Glutamatergic neuron (in vitro differentiated cells): ENCODE measurements around the gene ICE2. TPM values are rescaled to one million over a fixed set of nuclear protein-coding genes. Genes with fewer than 3 reads are reported as not detected.

Experiments
- DNase-seq: peaks from one replicate; pipeline ENCODE4 v3.0.0; 2022
- H3K27ac Mint-ChIP-seq: one replicate; pipeline ENCODE4 v1.8.0; 2020; ENCODE audit warnings: mild to moderate bottlenecking, mixed read lengths, inconsistent platforms; ENCODE audit not compliant: unreplicated experiment
- H3K27me3 Mint-ChIP-seq: one replicate; pipeline ENCODE4 v1.8.0; 2020; ENCODE audit warnings: mild to moderate bottlenecking, moderate library complexity, mixed read lengths, inconsistent platforms; ENCODE audit not compliant: unreplicated experiment
- H3K36me3 Mint-ChIP-seq: one replicate; pipeline ENCODE4 v1.8.0; 2020; ENCODE audit warnings: mild to moderate bottlenecking, mixed read lengths, inconsistent platforms; ENCODE audit not compliant: unreplicated experiment
- H3K4me1 Mint-ChIP-seq: one replicate; pipeline ENCODE4 v1.8.0; 2020; ENCODE audit warnings: mild to moderate bottlenecking, low read depth, mixed read lengths, inconsistent platforms; ENCODE audit not compliant: unreplicated experiment
- H3K4me3 Mint-ChIP-seq: one replicate; pipeline ENCODE4 v1.8.0; 2020; ENCODE audit warnings: mild to moderate bottlenecking, mixed read lengths, inconsistent platforms; ENCODE audit not compliant: unreplicated experiment
- H3K9me3 Mint-ChIP-seq: one replicate; pipeline ENCODE4 v1.8.0; 2020; ENCODE audit warnings: mild to moderate bottlenecking, moderate library complexity, mixed read lengths, inconsistent platforms; ENCODE audit not compliant: unreplicated experiment
- total RNA-seq: library from RNA; stranded (reverse); fragmentation: NEBNext Ultra II Directional; extraction: Animal tissue kit (Norgen Biotek cat#: 25700); gene quantifications from one replicate; pipeline ENCODE4 v1.2.1, GENCODE V29; 2021; ENCODE audit not compliant: unreplicated experiment
- TF ChIP-seq, protein P1 (sequence below): fragments of 200-600 bp; sonication (generic); IDR thresholded peaks from one replicate; pipeline ENCODE4 v1.5.0; 2021; ENCODE audit not compliant: partially characterized antibody, unreplicated experiment

The ICE2 gene
- total RNA-seq, 1 donor from 2014 or later = 53.9 TPM

DNA sequence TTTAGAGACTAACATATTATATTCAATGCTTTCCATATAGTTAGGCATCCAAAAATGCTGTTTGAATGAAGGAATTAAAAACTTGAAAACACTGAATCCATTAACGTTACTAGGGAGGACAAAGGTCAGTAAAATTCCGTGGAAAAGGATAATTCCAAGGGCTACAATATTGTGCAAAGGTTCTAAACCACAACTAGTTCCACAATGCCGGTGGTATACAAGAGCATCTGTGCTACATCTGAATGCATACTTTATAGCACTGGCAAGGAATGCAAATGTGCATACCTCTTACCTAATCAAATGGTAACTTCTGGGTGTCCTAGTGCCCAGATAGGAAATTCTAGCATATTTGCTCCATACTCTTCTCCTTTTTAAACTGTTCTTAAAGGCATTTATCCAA is 2.2 kb downstream of the ICE2 start:
- peaks cover 4% of the 10 kb centered on the region for H3K27me3 Mint-ChIP-seq
- no peaks in the 10 kb centered on the region for H3K36me3 Mint-ChIP-seq
- H3K4me1 Mint-ChIP-seq = peaks cover 14% of the 10 kb centered on the region
- H3K4me3 Mint-ChIP-seq = peak overlapping the region; percentile 48
- no peak overlapping the region for H3K27ac Mint-ChIP-seq
- no peak for DNase-seq
- TF ChIP-seq, protein P1, sequence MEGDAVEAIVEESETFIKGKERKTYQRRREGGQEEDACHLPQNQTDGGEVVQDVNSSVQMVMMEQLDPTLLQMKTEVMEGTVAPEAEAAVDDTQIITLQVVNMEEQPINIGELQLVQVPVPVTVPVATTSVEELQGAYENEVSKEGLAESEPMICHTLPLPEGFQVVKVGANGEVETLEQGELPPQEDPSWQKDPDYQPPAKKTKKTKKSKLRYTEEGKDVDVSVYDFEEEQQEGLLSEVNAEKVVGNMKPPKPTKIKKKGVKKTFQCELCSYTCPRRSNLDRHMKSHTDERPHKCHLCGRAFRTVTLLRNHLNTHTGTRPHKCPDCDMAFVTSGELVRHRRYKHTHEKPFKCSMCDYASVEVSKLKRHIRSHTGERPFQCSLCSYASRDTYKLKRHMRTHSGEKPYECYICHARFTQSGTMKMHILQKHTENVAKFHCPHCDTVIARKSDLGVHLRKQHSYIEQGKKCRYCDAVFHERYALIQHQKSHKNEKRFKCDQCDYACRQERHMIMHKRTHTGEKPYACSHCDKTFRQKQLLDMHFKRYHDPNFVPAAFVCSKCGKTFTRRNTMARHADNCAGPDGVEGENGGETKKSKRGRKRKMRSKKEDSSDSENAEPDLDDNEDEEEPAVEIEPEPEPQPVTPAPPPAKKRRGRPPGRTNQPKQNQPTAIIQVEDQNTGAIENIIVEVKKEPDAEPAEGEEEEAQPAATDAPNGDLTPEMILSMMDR = no peak
- H3K9me3 Mint-ChIP-seq = peaks cover 6% of the 10 kb centered on the region

DNA sequence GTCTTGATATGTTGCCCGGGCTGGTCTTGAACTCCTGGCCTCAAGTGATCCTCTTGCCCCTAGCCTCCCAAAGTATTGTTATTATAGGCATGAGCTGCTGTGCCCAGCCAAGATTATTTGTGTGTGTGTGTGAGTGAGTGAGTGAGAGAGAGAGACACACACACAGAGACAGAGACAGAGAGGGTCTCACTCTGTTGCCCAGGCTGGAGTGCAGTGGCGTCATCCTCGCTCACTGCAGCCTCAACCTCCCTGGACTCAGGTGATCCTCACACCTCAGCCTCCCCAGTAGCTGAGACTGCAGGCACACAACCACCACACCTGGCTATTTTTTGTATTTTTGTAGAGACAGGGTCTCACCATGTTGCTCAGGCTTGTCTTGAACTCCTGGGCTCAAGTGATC is 5.8 kb downstream of the ICE2 start:
- Mint-ChIP-seq H3K4me3 (no peak overlapping the region), H3K27ac (peak overlapping the region; percentile 74), H3K9me3 (peaks cover 2% of the 10 kb centered on the region), H3K4me1 (peaks cover 21% of the 10 kb centered on the region), H3K27me3 (no peaks in the 10 kb centered on the region), H3K36me3 (peaks cover 6% of the 10 kb centered on the region)
- TF ChIP-seq, protein P1 = no peak
- DNase-seq = no peak

DNA sequence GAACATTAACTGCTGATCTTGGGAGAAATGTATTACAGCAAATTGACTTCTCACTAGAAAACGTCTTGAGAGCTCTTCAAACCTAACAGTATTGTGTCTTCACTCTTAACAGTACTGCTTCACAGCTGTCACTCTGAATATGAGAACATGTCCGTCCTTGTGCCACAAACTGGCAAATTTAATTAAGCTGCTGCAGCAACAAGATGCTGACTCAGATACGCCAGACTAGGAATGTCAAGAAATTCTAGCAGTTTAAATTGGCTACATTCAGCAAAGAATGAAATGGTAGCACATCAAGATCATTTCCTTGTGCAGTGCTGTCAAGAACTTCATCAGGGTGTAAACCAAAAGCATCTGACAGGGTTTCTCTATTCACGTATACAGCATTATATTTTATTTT is 7.6 kb downstream of the ICE2 start:
- H3K27me3 Mint-ChIP-seq = no peaks in the 10 kb centered on the region
- DNase-seq = no peak
- H3K9me3 Mint-ChIP-seq = peaks cover 2% of the 10 kb centered on the region
- peak overlapping the region; percentile 73 for H3K27ac Mint-ChIP-seq
- TF ChIP-seq, protein P1 = no peak
- peaks cover 14% of the 10 kb centered on the region for H3K4me1 Mint-ChIP-seq
- peak overlapping the region; percentile 39 for H3K4me3 Mint-ChIP-seq
- peaks cover 6% of the 10 kb centered on the region for H3K36me3 Mint-ChIP-seq

DNA sequence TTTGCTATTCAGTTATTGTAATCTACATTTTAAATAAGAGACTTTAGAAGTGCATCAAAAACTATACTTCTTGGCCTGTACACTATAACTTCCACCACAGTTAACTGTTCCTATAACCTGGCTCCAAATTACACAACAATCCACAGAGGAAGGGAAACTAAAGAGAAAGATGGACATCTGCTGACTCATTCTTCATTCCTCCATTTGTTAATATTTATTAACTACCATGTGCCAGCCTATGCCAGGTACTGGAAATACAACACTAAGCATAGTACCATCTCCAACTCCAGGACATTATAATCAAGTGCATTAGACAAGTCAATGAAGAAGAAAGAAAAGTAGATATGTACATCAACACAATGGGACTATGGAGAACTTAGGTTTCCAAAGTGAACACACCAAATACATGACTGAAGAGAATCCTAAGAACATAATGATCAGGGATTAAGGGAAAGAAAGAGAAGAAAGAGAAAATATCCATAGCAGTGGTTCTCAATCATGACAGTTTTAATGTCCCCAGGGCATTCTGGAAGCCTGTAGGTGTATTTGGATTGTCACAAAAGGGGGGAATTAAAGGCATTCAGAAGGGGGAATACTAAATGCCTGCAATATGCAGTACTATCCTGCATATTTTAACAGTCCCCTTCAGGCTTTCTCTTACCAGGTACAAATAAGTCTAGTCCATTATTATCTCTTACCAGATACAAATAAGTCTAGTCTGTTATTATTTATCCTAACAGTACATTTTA is 8.9 kb downstream of the ICE2 start:
- Mint-ChIP-seq H3K27ac (peak overlapping the region; percentile 0), H3K4me3 (no peak overlapping the region), H3K9me3 (peaks cover 2% of the 10 kb centered on the region), H3K36me3 (peaks cover 6% of the 10 kb centered on the region), H3K4me1 (peaks cover 14% of the 10 kb centered on the region), H3K27me3 (no peaks in the 10 kb centered on the region)
- DNase-seq = no peak
- TF ChIP-seq, protein P1 = no peak

DNA sequence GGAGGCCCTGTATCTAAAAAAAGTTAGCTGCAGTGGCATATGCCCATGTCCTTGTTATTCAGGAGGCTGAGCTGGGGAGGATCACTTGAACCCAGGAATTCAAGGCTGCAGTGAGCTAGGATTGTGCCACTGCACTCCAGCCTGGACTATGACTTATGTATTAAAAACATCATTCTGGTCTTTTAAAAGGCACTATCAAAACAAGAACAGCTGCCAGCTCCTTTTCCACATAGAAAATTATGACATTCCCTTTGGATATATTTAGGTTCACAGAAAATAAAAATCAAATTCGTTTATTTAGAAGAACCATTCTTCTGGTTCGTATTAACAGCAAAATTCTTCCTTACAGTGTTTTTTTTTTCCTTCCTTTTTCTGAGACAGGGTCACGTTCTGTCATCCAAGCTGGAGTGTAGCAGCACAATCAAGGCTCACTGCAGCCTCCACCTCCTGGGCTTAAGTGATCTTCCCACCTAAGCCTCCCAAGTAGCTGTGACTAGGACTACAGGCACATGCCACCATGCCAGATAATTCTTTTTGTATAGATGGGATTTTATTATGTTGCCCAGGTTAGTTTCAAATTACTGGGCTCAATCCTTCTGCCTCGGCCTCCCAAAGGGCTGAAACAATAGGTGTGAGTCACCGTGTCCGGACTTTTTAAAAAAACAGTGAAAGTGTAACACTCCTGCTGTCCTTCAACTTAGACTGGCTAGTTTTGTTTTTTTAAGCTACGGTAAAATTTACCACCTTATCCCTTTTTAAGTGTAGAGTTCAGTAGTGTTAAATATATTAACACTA is 13.9 kb downstream of the ICE2 start:
- Mint-ChIP-seq H3K4me3 (no peak overlapping the region), H3K36me3 (peaks cover 6% of the 10 kb centered on the region)

More for the DNA sequence above, 13.9 kb downstream of the ICE2 start:
- Mint-ChIP-seq H3K4me1 (peaks cover 3% of the 10 kb centered on the region), H3K27me3 (no peaks in the 10 kb centered on the region), H3K9me3 (no peaks in the 10 kb centered on the region), H3K27ac (no peak overlapping the region)
- no peak for DNase-seq
- TF ChIP-seq, protein P1 = no peak
